HEK293T (cell line): ENCODE results near the gene POU2AF3.

ENCODE experiments used
- BHLHE40 ChIP-seq: fragments of 450-650 bp; IDR thresholded peaks from 2 replicates; pipeline ENCODE4 v1.6.1; 2016; ENCODE audit warnings: mild to moderate bottlenecking, moderate library complexity, borderline replicate concordance
- CTBP1 ChIP-seq: fragments of 450-650 bp; IDR thresholded peaks from 2 replicates; pipeline ENCODE4 v1.6.1; 2016; ENCODE audit warnings: borderline replicate concordance
- ELF4 ChIP-seq: fragments of 450-650 bp; IDR thresholded peaks from 2 replicates; pipeline ENCODE4 v1.6.1; 2017; ENCODE audit warnings: antibody characterized with exemption
- FOXA1 ChIP-seq: fragments of 450-650 bp; IDR thresholded peaks from 2 replicates; pipeline ENCODE4 v1.6.1; 2016; ENCODE audit warnings: mild to moderate bottlenecking
- FOXK2 ChIP-seq: fragments of 450-650 bp; IDR thresholded peaks from 2 replicates; pipeline ENCODE4 v1.6.1; 2016; ENCODE audit warnings: mild to moderate bottlenecking
- FOXM1 ChIP-seq: fragments of 450-650 bp; IDR thresholded peaks from 2 replicates; pipeline ENCODE4 v1.6.1; 2017; ENCODE audit warnings: mild to moderate bottlenecking, borderline replicate concordance
- HDGF ChIP-seq: fragments of 450-650 bp; IDR thresholded peaks from 2 replicates; pipeline ENCODE4 v1.6.1; 2017; ENCODE audit warnings: antibody characterized with exemption, borderline replicate concordance
- L3MBTL2 ChIP-seq: fragments of 450-650 bp; conservative IDR thresholded peaks from 2 replicates; pipeline ENCODE4 v1.6.1; 2016; ENCODE audit warnings: mild to moderate bottlenecking
- LEF1 ChIP-seq: fragments of 450-650 bp; IDR thresholded peaks from 2 replicates; pipeline ENCODE4 v1.6.1; 2017; ENCODE audit warnings: mild to moderate bottlenecking, borderline replicate concordance
- NFRKB ChIP-seq: fragments of 450-650 bp; IDR thresholded peaks from 2 replicates; pipeline ENCODE4 v1.6.1; 2016; ENCODE audit warnings: mild to moderate bottlenecking, moderate library complexity
- SP1 ChIP-seq: fragments of 450-650 bp; IDR thresholded peaks from 2 replicates; pipeline ENCODE4 v1.6.1; 2017
- SUZ12 ChIP-seq: fragments of 450-650 bp; IDR thresholded peaks from 2 replicates; pipeline ENCODE4 v1.6.1; 2016; ENCODE audit warnings: mild to moderate bottlenecking
- TARDBP ChIP-seq: fragments of 450-650 bp; IDR thresholded peaks from 2 replicates; pipeline ENCODE4 v1.6.1; 2016
- ZNF384 ChIP-seq: fragments of 450-650 bp; IDR thresholded peaks from 2 replicates; pipeline ENCODE4 v1.6.1; 2016

DNA sequence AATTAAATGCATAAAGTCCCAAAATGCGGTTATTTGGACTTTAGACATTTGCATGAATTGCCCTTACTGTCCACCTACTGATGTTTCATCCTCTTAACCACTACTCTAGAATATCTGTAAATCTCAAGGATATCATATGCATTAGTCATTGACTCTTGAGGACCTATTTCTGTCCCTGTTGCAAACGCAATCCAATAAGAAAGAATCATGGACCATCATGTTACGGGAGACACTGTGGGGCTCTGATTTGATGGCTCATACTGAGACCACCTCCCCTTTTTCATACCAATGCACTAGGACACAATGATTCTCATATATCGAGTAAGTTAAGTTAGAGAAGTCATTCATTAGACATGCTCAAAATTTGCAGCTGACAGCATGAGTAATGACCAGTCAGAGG is 38.5 kb upstream of the POU2AF3 start:
- TF ChIP-seq TARDBP (no peak), FOXK2 (no peak), BHLHE40 (no peak), SP1 (no peak), LEF1 (no peak), FOXM1 (no peak), ZNF384 (no peak), SUZ12 (no peak), L3MBTL2 (no peak), ELF4 (no peak), FOXA1 (no peak), HDGF (no peak), CTBP1 (no peak), NFRKB (no peak)
